Breast epithelium (tissue), 4 donors: ENCODE measurements around the gene PFKFB2. TPM values are rescaled to one million over a fixed set of nuclear protein-coding genes. Genes with fewer than 3 reads are reported as not detected.

Experiments used
- DNase-seq, 2 donors: peaks; one replicate each; pipeline ENCODE4 v3.0.0-alpha.2; 2019; ENCODE audit warnings: low spot score in 2 of 2
- H3K27ac ChIP-seq, 2 donors: fragments of 200-600 bp; sonication (generic) in 1 of 2; one replicate each; pipeline ENCODE4 v1.5.1; 2016 to 2019; ENCODE audit warnings: mild to moderate bottlenecking in 1 of 2
- H3K27me3 ChIP-seq, 2 donors: fragments of 200-600 bp; sonication (generic) in 1 of 2; one replicate each; pipeline versions ENCODE4 v1.5.1 to v1.6.0; 2017 to 2019; ENCODE audit warnings: control low read depth in 1 of 2, mild to moderate bottlenecking in 1 of 2
- H3K36me3 ChIP-seq: fragments of 200-600 bp; one replicate; pipeline ENCODE4 v1.5.1; 2019
- H3K4me1 ChIP-seq, 2 donors: fragments of 200-600 bp; sonication (generic); one replicate each; pipeline ENCODE4 v1.5.1; 2016 to 2019; ENCODE audit warnings: control low read depth in 1 of 2
- H3K4me3 ChIP-seq, 3 donors: fragments of 200-600 bp; sonication (generic); 1 replicate in 2 of 3; 2 replicates in 1 of 3; pipeline ENCODE4 v1.5.1; 2016 to 2019; ENCODE audit warnings: mild to moderate bottlenecking in 3 of 3, moderate library complexity in 2 of 3
- H3K9me3 ChIP-seq, 2 donors: fragments of 200-600 bp; sonication (generic) in 1 of 2; one replicate each; pipeline ENCODE4 v1.5.1; 2016 to 2019; ENCODE audit warnings: control low read depth in 1 of 2
- CTCF ChIP-seq, 3 donors: fragments of 450-650 bp; IDR thresholded peaks; one replicate each; pipeline ENCODE4 v1.5.1; 2016 to 2017; ENCODE audit warnings: antibody characterized with exemption in 3 of 3, mild to moderate bottlenecking in 3 of 3, moderate library complexity in 3 of 3
- POLR2A ChIP-seq: fragments of 450-650 bp; IDR thresholded peaks from one replicate; pipeline ENCODE4 v1.6.1; 2016; ENCODE audit warnings: antibody characterized with exemption, mild to moderate bottlenecking, moderate library complexity
- POLR2AphosphoS5 ChIP-seq, 3 donors: sonication (generic); formaldehyde crosslinking; IDR thresholded peaks; one replicate each; pipeline ENCODE4 v1.6.1; 2017; ENCODE audit warnings: antibody characterized with exemption in 3 of 3
- intact Hi-C: fragments of 100-400 bp; cut with DNase I; formaldehyde crosslinking; loops from one replicate; pipeline ENCODE4 v1.15.1; 2023; ENCODE audit warnings: low total_unique reads
- total RNA-seq, 3 donors: library from RNA; depleted of rRNA; stranded (reverse); fragments of >200 nt; gene quantifications; one replicate each; pipeline ENCODE4 v1.1.0, GENCODE V29; 2016

PFKFB2 gene
- total RNA-seq = 10 to 100 TPM in 1 of 3 donors, 1 to 10 TPM in 2; 7.5 to 13.2 (median 8.2) TPM

DNA sequence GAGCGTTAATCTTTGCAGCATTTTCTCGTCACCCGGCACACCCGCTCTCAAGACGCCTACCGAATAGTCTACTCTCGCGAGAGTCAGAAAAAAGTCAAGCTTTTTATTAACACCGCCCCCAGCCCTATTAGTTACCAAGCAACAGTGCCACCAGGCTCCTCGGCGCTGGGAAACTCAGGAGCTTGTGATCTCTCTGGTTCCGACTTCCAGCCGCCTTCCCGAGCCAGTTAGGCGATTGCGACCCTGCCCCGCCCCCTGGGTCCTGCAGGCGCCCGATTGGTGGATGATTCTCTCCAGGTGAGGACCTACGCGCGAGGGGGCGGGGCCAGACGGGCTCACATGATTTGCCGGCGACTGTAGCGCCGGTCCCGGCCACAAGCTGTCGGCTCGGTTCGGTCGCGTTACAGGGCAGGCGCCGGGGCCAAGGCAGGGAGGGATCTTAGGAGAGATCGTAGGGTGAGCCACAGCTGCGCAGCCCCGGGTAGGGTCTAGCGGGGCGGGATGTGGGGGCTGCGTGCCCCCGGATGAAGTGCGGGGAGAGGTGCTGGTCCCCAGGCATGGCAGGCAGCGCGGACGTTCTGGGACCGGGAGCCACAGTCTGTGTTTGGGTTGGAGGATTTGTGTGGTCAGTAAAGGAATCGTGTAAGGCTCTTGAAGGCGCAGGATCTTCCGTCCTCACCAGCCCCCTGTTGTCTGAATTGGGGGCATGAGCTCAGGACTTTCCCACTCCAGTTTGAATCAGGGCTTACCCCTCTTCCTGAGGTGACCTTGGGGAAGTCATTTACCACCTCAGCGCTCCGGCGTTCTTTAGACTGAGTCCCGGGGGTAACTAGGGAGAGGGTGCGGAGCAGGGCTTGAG lies at the start of gene PFKFB2:
PFKFB2 (plus strand) TSS at position 365 of the 859 bp plus-strand sequence. CDS start 1,443 bp downstream, outside the sequence.
- TF ChIP-seq POLR2A = peak; percentile 92
- peak; percentile 62 to 96 (median 85) for TF ChIP-seq POLR2AphosphoS5 (IDR thresholded peaks at IDR 0.05)
- TF ChIP-seq CTCF (IDR thresholded peaks at IDR 0.05) = peak; percentile 58 to 74 (median 69)
- H3K27me3 ChIP-seq = no peaks in the 10 kb centered on the region
- intact Hi-C loops = no loop called here
- H3K4me1 ChIP-seq = peaks cover 0 to 9% of the 10 kb centered on the region in 2 donors
- peak within 1 kb of the TSS; percentile 92 to 96 for H3K27ac ChIP-seq
- H3K9me3 ChIP-seq = no peaks in the 10 kb centered on the region
- peak; percentile 99 to 100 for DNase-seq
- peak within 1 kb of the TSS; percentile 65 to 77 (median 71) for H3K4me3 ChIP-seq
- no peaks in the 10 kb centered on the region for H3K36me3 ChIP-seq

DNA sequence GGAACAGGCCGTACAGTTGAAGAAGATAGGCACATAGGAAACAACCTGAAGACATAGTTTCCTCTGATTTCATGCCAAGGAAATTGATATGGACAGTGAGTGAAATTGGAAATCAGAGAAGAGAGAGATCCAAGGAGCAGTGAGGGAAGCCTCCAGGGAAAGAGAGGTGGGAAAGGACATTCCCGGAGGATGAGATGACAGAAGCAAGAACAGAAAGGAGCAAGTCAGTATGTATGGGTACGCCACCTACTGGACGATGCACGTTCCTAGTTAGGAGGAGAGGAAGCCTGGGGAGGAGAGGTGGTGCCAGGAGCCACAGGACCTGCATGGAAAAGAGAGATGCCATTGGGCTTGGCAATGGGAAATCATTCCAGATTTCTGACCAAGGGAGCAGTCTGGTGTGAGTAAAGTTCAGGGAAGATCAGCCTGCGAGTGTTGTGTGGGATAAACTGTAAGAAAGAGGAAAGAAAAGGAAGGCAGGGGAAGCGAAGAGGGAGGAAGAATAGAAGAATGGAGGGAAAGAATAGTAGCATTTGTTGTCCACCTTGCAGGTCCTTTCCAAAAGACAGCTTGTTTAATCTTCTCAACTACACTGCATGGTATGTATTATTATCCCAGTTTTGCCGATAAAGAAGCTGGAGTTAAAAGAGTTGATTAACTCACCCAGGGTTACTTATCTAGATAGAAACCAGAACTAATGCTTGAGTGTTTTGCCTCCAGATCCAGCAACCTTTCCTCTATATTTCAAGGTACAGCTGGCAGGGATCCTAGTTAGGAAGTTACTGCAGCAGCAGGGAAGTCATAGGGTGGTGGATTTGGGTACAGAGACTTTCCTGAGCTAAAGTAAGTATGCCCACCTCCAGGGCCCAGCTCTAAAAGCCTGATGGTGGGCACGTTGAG lies 47.9 kb upstream of the PFKFB2 start:
- Histone ChIP-seq H3K9me3 (peaks cover 0 to 19% of the 10 kb centered on the region in 2 donors), H3K27me3 (no peaks in the 10 kb centered on the region), H3K27ac (peak overlapping the region; percentile 90 to 95), H3K4me3 (no peak overlapping the region), H3K36me3 (no peaks in the 10 kb centered on the region), H3K4me1 (peaks cover 0 to 4% of the 10 kb centered on the region in 2 donors)
- peak in 1 of 2 donors; percentile 57 for DNase-seq
- intact Hi-C loops = no loop called here
- no peak for TF ChIP-seq POLR2A
- TF ChIP-seq CTCF (IDR thresholded peaks at IDR 0.05) = peak in 2 of 3 donors; percentile 43 to 59
- TF ChIP-seq POLR2AphosphoS5 (IDR thresholded peaks at IDR 0.05) = no peak

DNA sequence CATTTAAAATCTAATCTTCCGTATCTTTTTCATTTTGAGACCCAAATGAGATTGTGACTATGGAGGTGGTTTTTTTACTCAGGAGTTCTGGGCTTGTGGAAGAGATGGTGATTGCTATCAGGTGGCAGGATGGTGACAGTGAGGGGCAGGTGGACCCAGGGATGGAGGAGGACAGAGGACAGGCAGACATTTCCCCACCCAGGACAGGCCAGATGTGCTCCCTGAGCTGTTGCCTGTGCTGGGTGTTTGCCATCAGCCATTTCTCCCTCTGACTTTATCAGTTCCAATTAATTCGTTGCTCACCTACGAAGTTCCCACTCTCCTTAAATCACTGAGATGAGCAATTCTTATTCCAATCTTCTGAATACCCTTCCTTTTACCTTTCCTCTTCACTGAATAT lies 47.0 kb upstream of the PFKFB2 start:
- Histone ChIP-seq H3K27me3 (no peaks in the 10 kb centered on the region), H3K27ac (peak overlapping the region; percentile 90 to 95), H3K36me3 (no peaks in the 10 kb centered on the region), H3K4me1 (peaks cover 0 to 4% of the 10 kb centered on the region in 2 donors), H3K9me3 (peaks cover 0 to 19% of the 10 kb centered on the region in 2 donors), H3K4me3 (no peak overlapping the region)
- intact Hi-C loops = no loop called here
- TF ChIP-seq POLR2AphosphoS5 (IDR thresholded peaks at IDR 0.05) (no peak), CTCF (IDR thresholded peaks at IDR 0.05) (no peak), POLR2A (no peak)
- no peak for DNase-seq

- H3K27me3 ChIP-seq = no peaks in the 10 kb centered on the region
- H3K27ac ChIP-seq = peak overlapping the region; percentile 90 to 95
- peaks cover 0 to 19% of the 10 kb centered on the region in 2 donors for H3K9me3 ChIP-seq
- H3K36me3 ChIP-seq = no peaks in the 10 kb centered on the region
- peak overlapping the region in 1 of 3 donors; percentile 13 for H3K4me3 ChIP-seq
- DNase-seq = no peak
- peaks cover 0 to 4% of the 10 kb centered on the region in 2 donors for H3K4me1 ChIP-seq
- TF ChIP-seq CTCF (IDR thresholded peaks at IDR 0.05) (no peak), POLR2A (no peak), POLR2AphosphoS5 (IDR thresholded peaks at IDR 0.05) (no peak)
- intact Hi-C loops = no loop called here
These were observed 46.2 kb upstream of the PFKFB2 start for GRCh38 chr1:207006914-207007313.
